C4-2B (cell line): ENCODE data around the gene CRPPA.

ENCODE experiments used
- H3K27ac ChIP-seq: fragments of 450-650 bp; 2 replicates; pipeline ENCODE4 v1.5.1; 2017
- ZFX ChIP-seq: fragments of 450-650 bp; IDR thresholded peaks from 2 replicates; pipeline ENCODE4 v1.6.1; 2017
- TF ChIP-seq, protein P1 (sequence below): fragments of 450-650 bp; conservative IDR thresholded peaks from 2 replicates; pipeline ENCODE4 v1.5.1; 2017; ENCODE audit warnings: mild to moderate bottlenecking

Gene CRPPA

DNA sequence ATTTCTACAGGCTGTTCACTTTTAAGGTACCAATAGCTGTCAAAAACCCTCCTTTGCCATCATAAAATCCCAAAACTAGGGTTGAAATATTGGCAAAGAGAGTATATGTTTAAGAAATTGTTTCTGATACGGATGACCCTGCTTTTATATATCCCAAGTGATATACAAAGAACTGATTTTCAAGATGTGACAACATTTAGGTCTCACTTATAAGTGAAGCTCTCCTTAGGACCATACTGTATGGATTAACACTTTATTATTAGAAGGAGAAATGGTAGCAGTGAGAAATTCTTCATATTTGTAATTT is 11.0 kb upstream of the CRPPA start:
- TF ChIP-seq ZFX, result no peak
- TF ChIP-seq, protein P1, sequence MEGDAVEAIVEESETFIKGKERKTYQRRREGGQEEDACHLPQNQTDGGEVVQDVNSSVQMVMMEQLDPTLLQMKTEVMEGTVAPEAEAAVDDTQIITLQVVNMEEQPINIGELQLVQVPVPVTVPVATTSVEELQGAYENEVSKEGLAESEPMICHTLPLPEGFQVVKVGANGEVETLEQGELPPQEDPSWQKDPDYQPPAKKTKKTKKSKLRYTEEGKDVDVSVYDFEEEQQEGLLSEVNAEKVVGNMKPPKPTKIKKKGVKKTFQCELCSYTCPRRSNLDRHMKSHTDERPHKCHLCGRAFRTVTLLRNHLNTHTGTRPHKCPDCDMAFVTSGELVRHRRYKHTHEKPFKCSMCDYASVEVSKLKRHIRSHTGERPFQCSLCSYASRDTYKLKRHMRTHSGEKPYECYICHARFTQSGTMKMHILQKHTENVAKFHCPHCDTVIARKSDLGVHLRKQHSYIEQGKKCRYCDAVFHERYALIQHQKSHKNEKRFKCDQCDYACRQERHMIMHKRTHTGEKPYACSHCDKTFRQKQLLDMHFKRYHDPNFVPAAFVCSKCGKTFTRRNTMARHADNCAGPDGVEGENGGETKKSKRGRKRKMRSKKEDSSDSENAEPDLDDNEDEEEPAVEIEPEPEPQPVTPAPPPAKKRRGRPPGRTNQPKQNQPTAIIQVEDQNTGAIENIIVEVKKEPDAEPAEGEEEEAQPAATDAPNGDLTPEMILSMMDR, result peak; percentile 55
- H3K27ac ChIP-seq, result no peak overlapping the region

DNA sequence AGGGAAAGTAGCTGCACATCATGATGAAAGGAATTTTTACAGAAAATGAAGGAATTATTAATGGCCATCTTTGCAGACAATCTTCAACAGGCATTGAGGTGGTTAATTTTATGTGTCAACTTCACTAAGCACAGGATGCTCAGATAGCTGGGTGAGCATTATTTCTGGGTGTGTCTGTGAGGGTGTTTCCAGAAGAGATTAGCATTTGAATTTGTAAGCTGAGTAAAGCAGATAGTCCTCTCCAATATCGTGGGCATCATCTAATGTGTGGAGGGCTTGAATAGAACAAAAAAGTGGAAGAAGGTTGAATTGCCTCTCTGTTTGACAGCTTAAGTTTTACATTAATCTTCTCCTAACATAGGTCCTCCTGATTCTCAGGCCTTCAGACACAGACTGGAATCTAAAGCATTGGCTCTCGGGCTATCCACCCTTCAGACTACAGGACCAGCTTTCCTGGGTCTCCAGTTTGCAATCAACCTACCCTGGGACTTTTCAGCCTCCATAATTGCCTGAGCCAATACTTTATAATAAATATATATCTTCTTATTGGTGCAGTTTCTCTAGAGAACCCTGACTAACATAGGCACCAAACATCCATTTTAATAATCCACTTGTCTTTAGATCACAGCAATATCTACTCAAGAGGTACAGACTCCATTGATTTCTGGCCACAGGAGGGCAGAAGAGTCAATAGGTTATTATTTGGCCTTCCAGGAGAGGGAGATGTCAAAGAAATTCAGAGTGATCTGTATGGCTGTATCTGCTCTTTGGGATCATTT is 10.5 kb upstream of the CRPPA start:
- TF ChIP-seq, protein P1, result peak; percentile 77
- no peak for TF ChIP-seq ZFX

DNA sequence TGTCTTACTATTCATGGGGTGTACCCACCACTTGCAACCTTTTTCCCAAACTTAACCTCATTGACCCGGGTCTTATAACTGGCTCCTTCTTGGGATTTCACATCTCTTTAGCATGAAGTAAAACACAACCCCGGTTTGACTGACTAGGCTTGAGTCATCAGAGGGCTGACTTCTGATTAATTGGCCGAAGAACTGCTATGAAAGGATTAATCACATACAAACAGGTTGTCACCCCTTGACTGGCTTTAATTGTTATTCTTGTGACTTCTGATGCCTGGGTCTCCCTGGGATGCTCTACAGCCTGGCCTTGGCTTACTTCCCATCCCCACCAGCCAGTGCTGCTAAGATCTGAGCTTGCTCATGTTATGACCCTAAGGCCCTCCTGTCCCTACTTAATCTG is 8.8 kb upstream of the CRPPA start:
- no peak for TF ChIP-seq ZFX
- TF ChIP-seq, protein P1, result no peak
- H3K27ac ChIP-seq, result no peak overlapping the region

More for the DNA sequence above, 10.5 kb upstream of the CRPPA start:
- H3K27ac ChIP-seq, result no peak overlapping the region

DNA sequence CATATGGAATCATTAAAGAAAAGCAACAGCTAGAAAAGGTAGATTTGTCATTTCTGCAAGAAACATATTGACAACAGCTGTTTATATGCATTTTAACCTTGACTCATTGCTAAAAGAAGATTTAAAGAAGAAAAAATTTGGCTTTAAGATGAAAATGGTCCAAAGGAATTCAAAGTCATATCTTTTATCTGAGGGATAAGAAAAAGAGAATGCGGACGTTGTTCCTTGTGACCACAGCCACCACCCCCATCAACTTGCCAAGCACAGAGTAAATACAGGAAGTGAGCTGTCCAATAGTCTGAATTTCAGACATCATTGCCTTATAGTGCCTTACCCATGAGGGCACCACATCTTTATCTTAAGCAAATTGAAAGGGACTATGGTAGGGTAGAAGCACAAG is 7.3 kb upstream of the CRPPA start:
- H3K27ac ChIP-seq, result no peak overlapping the region
- no peak for TF ChIP-seq ZFX
- TF ChIP-seq, protein P1, result no peak

DNA sequence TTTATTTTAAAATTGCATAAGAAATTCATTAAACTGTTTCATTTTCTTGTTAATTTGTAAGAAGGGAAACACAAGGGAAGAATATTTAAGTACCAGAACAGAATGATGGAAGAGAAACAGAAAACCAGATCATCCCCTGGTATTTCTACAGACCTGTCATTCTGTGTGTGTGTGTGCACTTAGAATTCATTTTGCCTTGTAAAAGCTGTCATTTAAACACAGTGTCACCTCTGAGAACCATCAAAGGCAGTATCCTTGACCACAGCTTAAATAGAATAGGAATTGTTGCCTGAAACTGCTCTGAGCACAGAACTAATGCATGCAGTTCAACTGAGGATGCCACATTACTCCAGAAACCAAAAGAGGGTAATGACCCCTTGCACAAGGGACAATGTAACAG is 6.8 kb upstream of the CRPPA start:
- H3K27ac ChIP-seq, result no peak overlapping the region
- TF ChIP-seq ZFX, result no peak
- TF ChIP-seq, protein P1, result no peak

DNA sequence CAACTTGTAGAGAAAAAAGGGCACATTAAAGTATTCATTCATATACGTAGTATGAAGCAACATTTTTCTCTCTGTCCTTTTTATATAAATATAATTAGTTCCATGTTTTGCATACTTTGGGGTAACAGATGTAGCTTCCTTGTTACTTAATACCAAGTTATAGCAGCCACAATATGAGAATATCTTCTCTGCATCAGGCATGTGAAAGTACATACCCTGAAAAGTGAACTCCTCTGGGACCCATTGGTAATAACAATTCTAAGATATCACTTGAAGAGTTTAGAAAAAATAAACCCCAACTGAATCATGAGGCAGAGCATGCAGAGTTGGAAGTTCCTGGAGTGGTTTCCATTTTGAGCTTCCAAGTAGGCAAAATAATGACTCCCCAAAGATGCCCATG is 2.4 kb upstream of the CRPPA start:
- TF ChIP-seq ZFX, result no peak
- TF ChIP-seq, protein P1, result no peak
- no peak overlapping the region for H3K27ac ChIP-seq

DNA sequence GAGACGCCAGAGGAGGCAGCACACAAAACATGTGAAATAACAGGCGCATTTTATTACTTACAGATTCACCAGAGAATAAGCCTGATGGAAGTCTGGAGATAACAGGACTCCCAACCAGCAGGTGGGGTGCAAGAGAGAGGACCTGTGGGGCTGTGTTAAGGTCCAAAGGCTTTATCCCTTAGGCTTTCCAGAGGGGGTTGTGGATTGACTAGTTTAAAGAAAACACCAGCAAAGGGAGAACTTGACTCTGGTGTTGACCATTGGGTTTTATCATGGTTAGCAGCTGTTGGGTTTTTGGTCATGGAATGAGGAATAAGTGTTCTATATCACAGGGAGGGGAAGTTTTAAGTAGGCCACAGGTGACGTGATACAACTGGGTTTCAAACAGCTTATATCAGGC is 1.6 kb upstream of the CRPPA start:
- H3K27ac ChIP-seq, result no peak overlapping the region
- TF ChIP-seq, protein P1, result no peak
- no peak for TF ChIP-seq ZFX
